Duodenal mucosa (tissue), 2 donors: Measurements from ENCODE around the gene HMGXB3.
"Not testable (repeated sequence)": the region's sequence is repeated elsewhere in the genome, so short reads cannot be mapped to it uniquely, and the experiment has no call there.

Experiments used
- H3K27ac ChIP-seq: one replicate; pipeline ENCODE4 v1.7.0; 2013; ENCODE audit warnings: low read depth, low read length
- H3K27me3 ChIP-seq, 2 donors: one replicate each; pipeline ENCODE4 v1.7.0; 2013; ENCODE audit warnings: low read length in 2 of 2, control low read depth in 1 of 2; ENCODE audit not compliant: insufficient read depth in 2 of 2, control insufficient read depth in 1 of 2
- H3K36me3 ChIP-seq, 2 donors: one replicate each; pipeline ENCODE4 v1.7.0; 2013; ENCODE audit warnings: low read length in 2 of 2, control low read depth in 1 of 2; ENCODE audit not compliant: insufficient read depth in 2 of 2, control insufficient read depth in 1 of 2
- H3K4me1 ChIP-seq, 2 donors: one replicate each; pipeline ENCODE4 v1.7.0; 2013; ENCODE audit warnings: low read length in 2 of 2, control low read depth in 1 of 2; ENCODE audit not compliant: insufficient read depth in 2 of 2, control insufficient read depth in 1 of 2
- H3K4me3 ChIP-seq, 2 donors: one replicate each; pipeline ENCODE4 v1.7.0; 2013; ENCODE audit warnings: low read length in 2 of 2, low read depth in 1 of 2
- H3K9ac ChIP-seq, 2 donors: one replicate each; pipeline ENCODE4 v1.7.0; 2013; ENCODE audit warnings: low read length in 2 of 2, low read depth in 1 of 2
- H3K9me3 ChIP-seq, 2 donors: one replicate each; pipeline ENCODE4 v1.7.0; 2013; ENCODE audit warnings: low read length in 2 of 2, control low read depth in 1 of 2; ENCODE audit not compliant: control insufficient read depth in 1 of 2

Gene HMGXB3

GRCh38 chr5:150035139-150035895 lies 34.8 kb downstream of the HMGXB3 start:
- Histone ChIP-seq H3K36me3 (peaks cover 62 to 85% of the 10 kb centered on the region in 2 donors), H3K27ac (no peak overlapping the region), H3K9ac (no peak overlapping the region), H3K4me1 (no peaks in the 10 kb centered on the region), H3K4me3 (no peak overlapping the region), H3K27me3 (no peaks in the 10 kb centered on the region), H3K9me3 (no peaks in the 10 kb centered on the region)

GRCh38 chr5:150036513-150036912 lies 36.0 kb downstream of the HMGXB3 start:
- H3K4me3 ChIP-seq = no peak overlapping the region
- H3K27ac ChIP-seq = no peak overlapping the region
- no peaks in the 10 kb centered on the region for H3K27me3 ChIP-seq
- no peak overlapping the region for H3K9ac ChIP-seq
- no peaks in the 10 kb centered on the region for H3K4me1 ChIP-seq
- H3K9me3 ChIP-seq = no peaks in the 10 kb centered on the region
- peaks cover 63 to 84% of the 10 kb centered on the region in 2 donors for H3K36me3 ChIP-seq

GRCh38 chr5:150038547-150038946 lies 38.0 kb downstream of the HMGXB3 start:
- H3K36me3 ChIP-seq = peaks cover 49 to 82% of the 10 kb centered on the region in 2 donors
- H3K4me3 ChIP-seq = no peak overlapping the region
- H3K9ac ChIP-seq = no peak overlapping the region
- H3K9me3 ChIP-seq = no peaks in the 10 kb centered on the region
- H3K4me1 ChIP-seq = peaks cover 5 to 9% of the 10 kb centered on the region in 2 donors
- no peak overlapping the region for H3K27ac ChIP-seq
- no peaks in the 10 kb centered on the region for H3K27me3 ChIP-seq

DNA sequence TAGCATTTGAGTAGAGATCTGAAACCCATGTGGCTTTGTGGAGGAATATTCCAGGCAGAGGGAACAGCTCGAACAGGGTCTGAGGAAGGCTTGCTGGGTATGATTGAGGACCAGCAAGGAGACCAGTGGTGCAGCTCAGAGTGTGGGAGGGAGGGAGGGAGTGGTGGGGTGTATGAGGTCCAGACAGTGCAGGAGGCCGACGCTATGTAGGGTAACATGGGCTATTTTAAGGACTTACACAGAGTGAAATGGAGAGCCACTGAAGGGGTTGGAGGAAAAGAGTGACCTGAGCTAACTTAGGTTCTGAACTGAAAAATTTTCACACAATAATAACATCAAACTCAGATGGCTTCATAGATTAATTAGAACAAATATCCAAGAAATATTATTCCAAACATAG lies 41.9 kb downstream of the HMGXB3 start:
- no peak overlapping the region for H3K9ac ChIP-seq
- H3K4me3 ChIP-seq = no peak overlapping the region
- H3K27me3 ChIP-seq = no peaks in the 10 kb centered on the region
- peaks cover 14 to 21% of the 10 kb centered on the region in 2 donors for H3K4me1 ChIP-seq
- no peak overlapping the region for H3K27ac ChIP-seq
- no peaks in the 10 kb centered on the region for H3K9me3 ChIP-seq
- peaks cover 33 to 78% of the 10 kb centered on the region in 2 donors for H3K36me3 ChIP-seq

- Histone ChIP-seq H3K4me1 (peaks cover 14 to 21% of the 10 kb centered on the region in 2 donors), H3K27ac (no peak overlapping the region), H3K27me3 (no peaks in the 10 kb centered on the region), H3K4me3 (peak overlapping the region in 1 of 2 donors; percentile 9), H3K9ac (no peak overlapping the region), H3K36me3 (peaks cover 44 to 82% of the 10 kb centered on the region in 2 donors), H3K9me3 (no peaks in the 10 kb centered on the region)
Observed at GRCh38 chr5:150043657-150044328, 43.3 kb downstream of the HMGXB3 start.

DNA sequence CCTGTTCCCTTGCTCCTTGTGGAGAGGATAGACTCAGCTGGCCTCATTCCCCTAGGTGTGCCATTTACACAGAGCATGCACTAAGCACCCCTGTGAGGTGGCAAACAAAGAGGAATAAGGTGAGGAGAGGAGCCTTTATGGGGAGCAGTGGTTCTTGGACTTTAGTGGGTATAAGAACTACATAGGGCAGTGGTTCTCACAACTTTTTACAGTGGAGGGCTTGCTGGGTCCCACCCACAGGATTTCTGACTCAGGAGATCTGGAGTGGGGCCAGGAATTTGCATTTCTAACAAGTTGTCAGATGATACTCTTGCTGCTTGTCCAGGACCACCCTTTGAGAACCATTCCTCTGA lies 43.8 kb downstream of the HMGXB3 start:
- no peak overlapping the region for H3K9ac ChIP-seq
- H3K27ac ChIP-seq = no peak overlapping the region
- H3K4me3 ChIP-seq = peak overlapping the region in 1 of 2 donors; percentile 9
- H3K27me3 ChIP-seq = no peaks in the 10 kb centered on the region
- H3K9me3 ChIP-seq = no peaks in the 10 kb centered on the region
- H3K36me3 ChIP-seq = peaks cover 47 to 83% of the 10 kb centered on the region in 2 donors
- peaks cover 14 to 21% of the 10 kb centered on the region in 2 donors for H3K4me1 ChIP-seq

- no peak overlapping the region for H3K27ac ChIP-seq
Observed at GRCh38 chr5:150044712-150045111, 44.2 kb downstream of the HMGXB3 start.

DNA sequence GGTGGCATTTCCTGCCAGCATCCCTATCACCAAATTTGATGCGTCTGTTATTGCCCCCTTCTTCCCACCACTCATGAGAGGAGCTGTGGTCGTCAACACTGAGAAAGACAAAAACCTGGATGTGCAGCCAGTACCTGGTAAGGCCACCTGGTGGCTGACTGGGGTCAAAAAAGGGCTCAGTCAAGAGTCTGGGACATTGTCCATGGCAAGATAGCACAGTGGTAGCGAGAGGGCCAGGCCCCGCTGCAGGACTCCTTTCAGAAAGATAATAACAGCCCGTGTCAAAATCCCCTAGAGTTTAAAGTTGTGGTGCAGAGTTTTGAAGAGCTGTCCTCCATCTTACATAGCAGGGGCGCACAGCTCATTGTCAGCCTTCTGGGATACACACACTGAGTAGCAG lies 45.0 kb downstream of the HMGXB3 start:
- Histone ChIP-seq H3K9me3 (no peaks in the 10 kb centered on the region), H3K4me1 (peaks cover 14 to 21% of the 10 kb centered on the region in 2 donors), H3K9ac (no peak overlapping the region), H3K27ac (no peak overlapping the region), H3K36me3 (peaks cover 55 to 92% of the 10 kb centered on the region in 2 donors), H3K27me3 (no peaks in the 10 kb centered on the region), H3K4me3 (no peak overlapping the region)

More at GRCh38 chr5:150044712-150045111, 44.2 kb downstream of the HMGXB3 start:
- Histone ChIP-seq H3K36me3 (peaks cover 51 to 87% of the 10 kb centered on the region in 2 donors), H3K4me1 (peaks cover 14 to 21% of the 10 kb centered on the region in 2 donors), H3K9me3 (no peaks in the 10 kb centered on the region), H3K4me3 (no peak overlapping the region), H3K27me3 (no peaks in the 10 kb centered on the region), H3K9ac (no peak overlapping the region)

DNA sequence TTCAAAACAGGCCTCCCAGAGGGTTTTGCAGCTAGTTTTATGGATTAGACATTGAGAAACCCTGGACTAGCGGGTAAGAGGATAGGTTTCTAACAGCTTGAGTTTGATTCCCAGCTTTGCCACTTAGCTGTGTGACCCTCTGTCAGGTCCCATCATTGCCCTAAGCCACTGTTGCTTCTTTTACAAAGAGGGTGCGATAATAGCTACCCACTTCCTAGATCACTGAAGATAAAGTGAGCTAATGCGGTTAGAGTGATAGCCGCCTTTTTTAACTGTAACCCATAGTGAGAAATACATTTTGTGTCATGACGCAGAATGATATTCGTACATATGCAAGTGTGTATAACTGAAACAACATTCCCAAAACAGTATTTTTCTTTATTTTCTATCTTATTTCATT lies 45.5 kb downstream of the HMGXB3 start:
- Histone ChIP-seq H3K9me3 (no peaks in the 10 kb centered on the region), H3K4me1 (peaks cover 14 to 21% of the 10 kb centered on the region in 2 donors), H3K4me3 (no peak overlapping the region), H3K27ac (no peak overlapping the region), H3K9ac (no peak overlapping the region), H3K36me3 (peaks cover 54 to 93% of the 10 kb centered on the region in 2 donors), H3K27me3 (no peaks in the 10 kb centered on the region)

DNA sequence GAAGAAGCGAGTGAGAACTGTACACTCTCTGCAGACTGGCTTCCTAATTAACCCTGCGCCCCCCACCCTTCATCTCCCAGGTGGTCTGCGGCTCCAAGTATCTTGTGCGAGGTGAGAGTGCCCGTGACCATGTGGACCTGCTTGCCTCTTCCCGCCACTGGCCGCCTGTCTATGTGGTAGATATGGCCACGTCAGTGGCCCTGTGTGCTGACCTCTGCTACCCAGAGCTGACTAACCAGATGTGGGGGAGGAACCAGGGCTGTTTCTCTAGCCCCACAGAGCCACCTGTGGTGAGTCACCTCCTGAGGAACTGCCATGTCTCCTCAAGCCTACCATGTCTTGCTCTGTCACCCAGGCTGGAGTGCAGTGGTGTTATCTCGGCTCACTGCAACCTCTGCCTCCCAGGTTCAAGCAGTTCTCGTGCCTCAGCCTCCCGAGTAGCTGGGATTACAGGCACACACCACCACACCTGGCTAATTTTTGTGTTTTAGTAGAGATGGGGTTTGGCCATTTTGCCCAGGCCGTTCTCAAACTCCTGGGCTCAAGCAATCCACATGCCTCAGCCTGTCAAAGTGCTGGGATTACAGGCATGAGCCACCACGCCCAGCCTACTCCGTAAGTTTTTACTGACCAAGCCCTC lies 49.8 kb downstream of the HMGXB3 start:
- not testable (repeated sequence) for H3K9me3 ChIP-seq, H3K27ac ChIP-seq

More for the DNA sequence above, 49.8 kb downstream of the HMGXB3 start:
- H3K4me3 ChIP-seq, H3K9ac ChIP-seq, H3K27me3 ChIP-seq, H3K4me1 ChIP-seq: not testable (repeated sequence)
- H3K36me3 ChIP-seq = peaks cover 76 to 92% of the 10 kb centered on the region in 2 donors
